K562 (cell line): Measurements from ENCODE around the gene CYSRT1. TPM values are rescaled to one million over a fixed set of nuclear protein-coding genes. Genes with fewer than 3 reads are reported as not detected.
A peak's percentile ranks its signal among the peaks of the same experiment; 100 is the strongest.

Source experiments
- JUN ChIP-seq, 2 experiments: sonication (generic) in 1 of 2; formaldehyde crosslinking in 1 of 2; IDR thresholded peaks; 2 replicates each; pipeline versions ENCODE4 v1.6.1 to v1.8.0; 2012 to 2022; ENCODE audit warnings: borderline replicate concordance in 2 of 2, mild to moderate bottlenecking in 2 of 2, improper control_type of control experiment in 1 of 2, low read depth in 1 of 2, low read length in 1 of 2, missing genetic modification reagents in 1 of 2
- L3MBTL2 ChIP-seq: fragments of 450-650 bp; IDR thresholded peaks from 2 replicates; pipeline ENCODE4 v1.6.1; 2016; ENCODE audit warnings: mild to moderate bottlenecking, moderate library complexity
- SREBF2 ChIP-seq: sonication (generic); formaldehyde crosslinking; IDR thresholded peaks from 2 replicates; pipeline ENCODE4 v1.4.0; 2020; ENCODE audit warnings: mild to moderate bottlenecking, missing genetic modification reagents
- TRIM28 ChIP-seq: fragments of 450-650 bp; IDR thresholded peaks from 2 replicates; pipeline ENCODE4 v1.6.1; 2017
- ZBED1 ChIP-seq: IDR thresholded peaks from 2 replicates; pipeline ENCODE4 v1.6.1; 2014
- ZNF134 ChIP-seq: fragments of 250-450 bp; sonication (Bioruptor Pico); conservative IDR thresholded peaks from 2 replicates; pipeline ENCODE4 v1.4.0; 2020
- ZNF507 ChIP-seq: conservative IDR thresholded peaks from 2 replicates; pipeline ENCODE4 v1.6.1; 2017; ENCODE audit warnings: missing genetic modification characterization, missing compliant biosample characterization
- polyA plus RNA-seq, 8 experiments: library from polyadenylated mRNA; depleted of rRNA in 4 of 8; stranded (reverse) in 5 of 8; unstranded in 3 of 8; fragments of >200 nt; fragmentation: Nextera tagmentation in 2 of 8; fragmentation: Illumina TruSeq in 1 of 8; extraction: Ambion mirVana in 2 of 8; extraction: Trizol in 1 of 8; gene quantifications; 2 replicates each; pipeline versions ENCODE4 v1.2.1 to v1.2.3, GENCODE V29; 2011 to 2014; ENCODE audit warnings: inconsistent platforms in 1 of 8, missing spikeins in 1 of 8
- total RNA-seq, 7 experiments: library from RNA; depleted of rRNA in 6 of 7; stranded (reverse); fragments of >200 nt in 6 of 7; fragmentation: Illumina TruSeq in 2 of 7; extraction: Trizol in 2 of 7; gene quantifications; 2 replicates each; pipeline versions ENCODE4 v1.2.1 to v1.2.3, GENCODE V29; 2011 to 2021; ENCODE audit warnings: low replicate concordance in 1 of 7
- TF ChIP-seq, protein P1 (sequence below): sonication (generic); formaldehyde crosslinking; IDR thresholded peaks from 2 replicates; pipeline ENCODE4 v1.8.0; 2022; ENCODE audit warnings: mild to moderate bottlenecking, missing genetic modification reagents
- TF ChIP-seq, protein P2 (sequence below): fragments of 450-650 bp; IDR thresholded peaks from 2 replicates; pipeline ENCODE4 v1.6.1; 2018; ENCODE audit not compliant: partially characterized antibody
- TF ChIP-seq, protein P3 (sequence below): fragments of 250-450 bp; sonication (Bioruptor Pico); IDR thresholded peaks from 2 replicates; pipeline ENCODE4 v1.4.0; 2020; ENCODE audit warnings: mild to moderate bottlenecking, moderate library complexity
- TF ChIP-seq, protein P4 (sequence below): fragments of 450-650 bp; IDR thresholded peaks from 2 replicates; pipeline ENCODE4 v1.6.1; 2016; ENCODE audit warnings: antibody characterized with exemption
- TF ChIP-seq, protein P5 (sequence below): fragments of 450-650 bp; formaldehyde crosslinking; IDR thresholded peaks from 2 replicates; pipeline ENCODE4 v1.4.0; 2020; ENCODE audit warnings: mild to moderate bottlenecking
- TF ChIP-seq, protein P6 (sequence below): sonication (generic); formaldehyde crosslinking; IDR thresholded peaks from 2 replicates; pipeline ENCODE4 v1.9.0; 2022; ENCODE audit warnings: mild to moderate bottlenecking, missing genetic modification reagents

The CYSRT1 gene
- total and polyA plus RNA-seq, 9 of the 15 experiments (the other 6 are each of a cell fraction or from before 2014, with no cell fraction given) = 0.04 to 1.4 (median 0.42) TPM; not detected in 3

DNA sequence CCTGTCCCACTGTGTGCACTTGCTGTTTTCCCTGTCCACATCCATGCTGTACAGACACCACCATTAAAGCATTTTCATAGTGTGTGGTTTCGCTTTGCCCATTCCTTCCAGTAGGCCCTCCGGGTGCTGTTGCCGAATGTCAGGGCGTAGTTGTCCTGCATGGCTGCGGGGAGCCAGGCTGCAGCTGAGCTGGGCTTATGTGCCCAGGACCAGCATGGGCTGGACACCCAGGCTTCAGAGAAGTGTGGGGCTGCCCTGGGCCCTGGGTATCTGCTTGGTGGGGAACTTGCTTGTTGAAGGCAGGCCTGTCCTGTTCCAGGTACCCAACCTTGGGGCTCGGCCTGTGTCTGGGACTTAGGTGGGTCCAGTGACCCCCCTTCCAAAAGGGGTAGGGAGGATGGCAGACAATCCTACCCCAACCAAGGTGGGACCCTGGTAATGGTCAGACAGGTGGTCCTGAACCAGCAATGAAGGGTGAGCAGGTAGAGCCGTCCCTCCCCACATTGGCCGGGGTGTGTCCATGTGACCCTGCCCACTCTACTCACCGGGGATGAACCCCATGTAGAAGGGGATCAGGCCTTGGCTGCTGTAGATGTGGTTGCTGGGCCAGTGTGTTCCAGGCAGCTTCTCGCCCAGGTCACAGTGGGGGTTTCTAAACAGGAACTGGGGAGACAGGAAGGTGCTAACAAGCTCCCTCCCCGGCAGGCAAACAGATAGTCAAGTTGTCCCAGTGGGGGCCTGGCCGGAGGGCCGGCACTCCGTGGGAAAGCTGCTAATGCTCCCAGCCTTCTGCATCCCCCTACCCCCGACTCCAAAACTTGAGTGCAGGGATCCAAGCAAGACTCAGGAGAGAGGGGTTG, 18.9 kb downstream of the CYSRT1 start (continued):
- TF ChIP-seq, protein P1, sequence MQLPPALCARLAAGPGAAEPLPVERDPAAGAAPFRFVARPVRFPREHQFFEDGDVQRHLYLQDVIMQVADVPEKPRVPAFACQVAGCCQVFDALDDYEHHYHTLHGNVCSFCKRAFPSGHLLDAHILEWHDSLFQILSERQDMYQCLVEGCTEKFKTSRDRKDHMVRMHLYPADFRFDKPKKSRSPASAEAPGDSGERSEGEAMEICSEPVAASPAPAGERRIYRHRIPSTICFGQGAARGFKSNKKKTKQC (CRISPR knock-in tag) = peak; percentile 80; the same call in 1 of the 2 replicates
- TF ChIP-seq L3MBTL2 = no peak
- 0 out of 2 replicates have a peak, but pooled peaks have one; percentile 22 for TF ChIP-seq ZNF134 (CRISPR knock-in tag)
- 0 out of 2 replicates have a peak, but pooled peaks have one; percentile 13 for TF ChIP-seq ZBED1
- no peak for TF ChIP-seq ZNF507
- TF ChIP-seq JUN (IDR thresholded peaks at IDR 0.05; ENCODE audit: borderline replicate concordance, low read depth, low read length) = no peak
- TF ChIP-seq JUN (CRISPR knock-in tag; IDR thresholded peaks at IDR 0.05; ENCODE audit: borderline replicate concordance) = 0 out of 2 replicates have a peak, but pooled peaks have one; percentile 53
- TF ChIP-seq, protein P2, sequence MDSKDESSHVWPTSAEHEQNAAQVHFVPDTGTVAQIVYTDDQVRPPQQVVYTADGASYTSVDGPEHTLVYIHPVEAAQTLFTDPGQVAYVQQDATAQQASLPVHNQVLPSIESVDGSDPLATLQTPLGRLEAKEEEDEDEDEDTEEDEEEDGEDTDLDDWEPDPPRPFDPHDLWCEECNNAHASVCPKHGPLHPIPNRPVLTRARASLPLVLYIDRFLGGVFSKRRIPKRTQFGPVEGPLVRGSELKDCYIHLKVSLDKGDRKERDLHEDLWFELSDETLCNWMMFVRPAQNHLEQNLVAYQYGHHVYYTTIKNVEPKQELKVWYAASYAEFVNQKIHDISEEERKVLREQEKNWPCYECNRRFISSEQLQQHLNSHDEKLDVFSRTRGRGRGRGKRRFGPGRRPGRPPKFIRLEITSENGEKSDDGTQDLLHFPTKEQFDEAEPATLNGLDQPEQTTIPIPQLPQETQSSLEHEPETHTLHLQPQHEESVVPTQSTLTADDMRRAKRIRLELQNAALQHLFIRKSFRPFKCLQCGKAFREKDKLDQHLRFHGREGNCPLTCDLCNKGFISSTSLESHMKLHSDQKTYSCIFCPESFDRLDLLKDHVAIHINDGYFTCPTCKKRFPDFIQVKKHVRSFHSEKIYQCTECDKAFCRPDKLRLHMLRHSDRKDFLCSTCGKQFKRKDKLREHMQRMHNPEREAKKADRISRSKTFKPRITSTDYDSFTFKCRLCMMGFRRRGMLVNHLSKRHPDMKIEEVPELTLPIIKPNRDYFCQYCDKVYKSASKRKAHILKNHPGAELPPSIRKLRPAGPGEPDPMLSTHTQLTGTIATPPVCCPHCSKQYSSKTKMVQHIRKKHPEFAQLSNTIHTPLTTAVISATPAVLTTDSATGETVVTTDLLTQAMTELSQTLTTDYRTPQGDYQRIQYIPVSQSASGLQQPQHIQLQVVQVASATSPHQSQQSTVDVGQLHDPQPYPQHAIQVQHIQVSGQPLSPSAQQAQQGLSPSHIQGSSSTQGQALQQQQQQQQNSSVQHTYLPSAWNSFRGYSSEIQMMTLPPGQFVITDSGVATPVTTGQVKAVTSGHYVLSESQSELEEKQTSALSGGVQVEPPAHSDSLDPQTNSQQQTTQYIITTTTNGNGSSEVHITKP = no peak
- no peak for TF ChIP-seq TRIM28
- TF ChIP-seq SREBF2 (CRISPR knock-in tag) = no peak
- TF ChIP-seq, protein P3, sequence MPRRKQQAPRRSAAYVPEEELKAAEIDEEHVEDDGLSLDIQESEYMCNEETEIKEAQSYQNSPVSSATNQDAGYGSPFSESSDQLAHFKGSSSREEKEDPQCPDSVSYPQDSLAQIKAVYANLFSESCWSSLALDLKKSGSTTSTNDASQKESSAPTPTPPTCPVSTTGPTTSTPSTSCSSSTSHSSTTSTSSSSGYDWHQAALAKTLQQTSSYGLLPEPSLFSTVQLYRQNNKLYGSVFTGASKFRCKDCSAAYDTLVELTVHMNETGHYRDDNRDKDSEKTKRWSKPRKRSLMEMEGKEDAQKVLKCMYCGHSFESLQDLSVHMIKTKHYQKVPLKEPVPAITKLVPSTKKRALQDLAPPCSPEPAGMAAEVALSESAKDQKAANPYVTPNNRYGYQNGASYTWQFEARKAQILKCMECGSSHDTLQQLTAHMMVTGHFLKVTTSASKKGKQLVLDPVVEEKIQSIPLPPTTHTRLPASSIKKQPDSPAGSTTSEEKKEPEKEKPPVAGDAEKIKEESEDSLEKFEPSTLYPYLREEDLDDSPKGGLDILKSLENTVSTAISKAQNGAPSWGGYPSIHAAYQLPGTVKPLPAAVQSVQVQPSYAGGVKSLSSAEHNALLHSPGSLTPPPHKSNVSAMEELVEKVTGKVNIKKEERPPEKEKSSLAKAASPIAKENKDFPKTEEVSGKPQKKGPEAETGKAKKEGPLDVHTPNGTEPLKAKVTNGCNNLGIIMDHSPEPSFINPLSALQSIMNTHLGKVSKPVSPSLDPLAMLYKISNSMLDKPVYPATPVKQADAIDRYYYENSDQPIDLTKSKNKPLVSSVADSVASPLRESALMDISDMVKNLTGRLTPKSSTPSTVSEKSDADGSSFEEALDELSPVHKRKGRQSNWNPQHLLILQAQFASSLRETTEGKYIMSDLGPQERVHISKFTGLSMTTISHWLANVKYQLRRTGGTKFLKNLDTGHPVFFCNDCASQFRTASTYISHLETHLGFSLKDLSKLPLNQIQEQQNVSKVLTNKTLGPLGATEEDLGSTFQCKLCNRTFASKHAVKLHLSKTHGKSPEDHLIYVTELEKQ (CRISPR knock-in tag) = no peak
- TF ChIP-seq, protein P4, sequence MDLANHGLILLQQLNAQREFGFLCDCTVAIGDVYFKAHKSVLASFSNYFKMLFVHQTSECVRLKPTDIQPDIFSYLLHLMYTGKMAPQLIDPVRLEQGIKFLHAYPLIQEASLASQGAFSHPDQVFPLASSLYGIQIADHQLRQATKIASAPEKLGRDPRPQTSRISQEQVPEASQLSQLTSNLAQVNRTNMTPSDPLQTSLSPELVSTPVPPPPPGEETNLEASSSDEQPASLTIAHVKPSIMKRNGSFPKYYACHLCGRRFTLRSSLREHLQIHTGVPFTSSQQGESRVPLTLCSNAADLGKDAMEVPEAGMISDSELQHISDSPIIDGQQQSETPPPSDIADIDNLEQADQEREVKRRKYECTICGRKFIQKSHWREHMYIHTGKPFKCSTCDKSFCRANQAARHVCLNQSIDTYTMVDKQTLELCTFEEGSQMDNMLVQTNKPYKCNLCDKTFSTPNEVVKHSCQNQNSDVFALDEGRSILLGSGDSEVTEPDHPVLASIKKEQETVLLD = no peak
- TF ChIP-seq, protein P5, sequence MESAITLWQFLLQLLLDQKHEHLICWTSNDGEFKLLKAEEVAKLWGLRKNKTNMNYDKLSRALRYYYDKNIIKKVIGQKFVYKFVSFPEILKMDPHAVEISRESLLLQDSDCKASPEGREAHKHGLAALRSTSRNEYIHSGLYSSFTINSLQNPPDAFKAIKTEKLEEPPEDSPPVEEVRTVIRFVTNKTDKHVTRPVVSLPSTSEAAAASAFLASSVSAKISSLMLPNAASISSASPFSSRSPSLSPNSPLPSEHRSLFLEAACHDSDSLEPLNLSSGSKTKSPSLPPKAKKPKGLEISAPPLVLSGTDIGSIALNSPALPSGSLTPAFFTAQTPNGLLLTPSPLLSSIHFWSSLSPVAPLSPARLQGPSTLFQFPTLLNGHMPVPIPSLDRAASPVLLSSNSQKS (CRISPR knock-in tag) = no peak
- TF ChIP-seq, protein P6, sequence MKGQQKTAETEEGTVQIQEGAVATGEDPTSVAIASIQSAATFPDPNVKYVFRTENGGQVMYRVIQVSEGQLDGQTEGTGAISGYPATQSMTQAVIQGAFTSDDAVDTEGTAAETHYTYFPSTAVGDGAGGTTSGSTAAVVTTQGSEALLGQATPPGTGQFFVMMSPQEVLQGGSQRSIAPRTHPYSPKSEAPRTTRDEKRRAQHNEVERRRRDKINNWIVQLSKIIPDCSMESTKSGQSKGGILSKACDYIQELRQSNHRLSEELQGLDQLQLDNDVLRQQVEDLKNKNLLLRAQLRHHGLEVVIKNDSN (CRISPR knock-in tag) = peak; percentile 74
